ELF-1 (cell line): Measurements from ENCODE around the gene PAX9.
"Not testable (repeated sequence)": the region's sequence is repeated elsewhere in the genome, so short reads cannot be mapped to it uniquely, and the experiment has no call there.

Experiments used
- DNase-seq: peaks from one replicate; pipeline ENCODE4 v3.0.0-alpha.2; 2016; ENCODE audit warnings: low read depth, low spot score

The PAX9 gene

DNA sequence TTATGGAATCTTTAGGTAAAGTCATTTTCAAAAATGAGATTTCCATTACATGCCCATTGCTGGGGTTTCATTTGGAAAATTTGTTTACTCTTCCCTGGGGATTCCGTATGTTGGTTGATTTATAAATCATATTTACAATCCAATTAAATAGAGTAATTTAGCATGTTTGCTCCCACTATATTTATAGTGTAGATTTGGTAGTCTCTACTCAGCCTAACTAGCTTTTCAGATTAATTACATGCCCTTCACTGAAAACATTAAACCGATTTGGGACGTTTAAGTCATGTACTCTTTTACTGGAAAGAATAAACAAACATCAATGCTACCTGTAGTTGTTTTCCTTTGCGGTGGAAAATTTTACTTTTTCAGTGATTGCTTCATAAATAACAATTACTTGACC lies 10.4 kb downstream of the PAX9 start:
- no peak for DNase-seq

- no peak for DNase-seq
Measured at GRCh38 chr14:36674659-36675058, 13.0 kb downstream of the PAX9 start.

- no peak for DNase-seq
Measured at GRCh38 chr14:36675581-36675980, 13.9 kb downstream of the PAX9 start.

- DNase-seq = no peak
Measured at GRCh38 chr14:36676236-36676635, 14.6 kb downstream of the PAX9 start.

DNA sequence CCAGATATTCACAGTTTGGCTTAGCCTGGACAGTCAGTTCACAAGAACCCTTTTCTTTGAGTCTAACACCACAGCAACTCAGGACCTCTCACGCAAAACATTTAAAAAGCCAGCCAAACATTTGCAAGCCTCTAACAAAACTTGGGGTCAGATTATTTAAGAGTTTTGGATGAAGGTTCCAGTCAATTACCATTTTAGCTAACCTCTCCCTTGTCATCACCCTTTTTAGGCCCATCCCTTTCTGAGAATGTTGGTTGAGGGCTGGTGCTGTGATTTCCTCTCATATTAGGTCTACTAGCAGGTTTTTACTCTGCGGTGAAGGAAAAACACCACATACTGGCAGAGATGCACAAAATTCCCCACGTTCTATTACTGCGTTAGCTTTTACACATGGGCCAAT lies 20.7 kb downstream of the PAX9 start:
- DNase-seq = no peak

DNA sequence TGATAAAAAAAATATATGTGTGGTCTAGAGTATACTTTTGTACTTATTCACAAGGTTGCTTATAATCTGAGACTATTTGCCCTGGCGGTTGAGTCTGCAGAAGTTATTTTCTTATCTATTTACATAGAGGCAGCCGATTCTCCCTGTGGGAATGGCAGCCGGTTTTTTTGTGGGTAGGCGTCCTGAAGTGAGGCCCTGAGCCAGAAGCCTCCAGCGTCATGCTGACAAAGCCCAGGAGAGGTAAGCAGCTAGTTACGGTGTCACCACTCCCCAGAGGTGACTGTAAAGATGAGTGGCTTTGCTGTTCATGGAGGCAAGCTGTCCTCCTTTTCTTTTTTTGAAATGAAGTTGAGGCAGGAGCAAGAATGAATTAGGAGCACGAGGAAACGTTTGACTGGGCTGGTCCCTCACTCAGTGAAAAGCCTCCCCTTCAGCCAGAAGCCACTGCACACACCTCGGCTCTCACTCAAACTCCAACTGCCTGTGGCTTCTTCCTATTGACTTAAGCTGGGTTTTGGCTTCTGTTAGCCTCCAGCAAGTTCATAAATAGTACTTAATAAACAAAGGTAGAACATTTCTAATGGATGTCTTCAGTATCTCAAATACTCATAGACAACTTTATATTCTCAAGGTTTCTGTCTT lies 21.5 kb downstream of the PAX9 start:
- DNase-seq = no peak

DNA sequence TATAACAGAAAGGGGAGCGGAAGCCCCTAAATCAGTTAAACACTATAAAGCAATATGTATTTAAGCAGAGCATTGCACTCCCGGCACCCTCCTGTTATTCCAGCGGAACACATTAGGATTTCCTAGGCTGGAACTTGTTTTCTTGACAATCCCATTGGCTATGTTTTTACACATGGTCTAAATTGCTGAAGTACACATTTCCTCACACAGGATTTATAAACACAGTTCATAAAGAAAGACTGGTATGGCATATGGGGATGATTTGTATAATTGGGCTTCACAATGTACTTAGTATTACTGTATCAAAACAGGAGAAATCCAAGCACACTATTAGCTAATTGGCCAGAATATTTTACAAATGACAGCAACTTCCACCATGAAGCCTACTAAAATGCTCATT lies 23.3 kb downstream of the PAX9 start:
- DNase-seq = no peak

DNA sequence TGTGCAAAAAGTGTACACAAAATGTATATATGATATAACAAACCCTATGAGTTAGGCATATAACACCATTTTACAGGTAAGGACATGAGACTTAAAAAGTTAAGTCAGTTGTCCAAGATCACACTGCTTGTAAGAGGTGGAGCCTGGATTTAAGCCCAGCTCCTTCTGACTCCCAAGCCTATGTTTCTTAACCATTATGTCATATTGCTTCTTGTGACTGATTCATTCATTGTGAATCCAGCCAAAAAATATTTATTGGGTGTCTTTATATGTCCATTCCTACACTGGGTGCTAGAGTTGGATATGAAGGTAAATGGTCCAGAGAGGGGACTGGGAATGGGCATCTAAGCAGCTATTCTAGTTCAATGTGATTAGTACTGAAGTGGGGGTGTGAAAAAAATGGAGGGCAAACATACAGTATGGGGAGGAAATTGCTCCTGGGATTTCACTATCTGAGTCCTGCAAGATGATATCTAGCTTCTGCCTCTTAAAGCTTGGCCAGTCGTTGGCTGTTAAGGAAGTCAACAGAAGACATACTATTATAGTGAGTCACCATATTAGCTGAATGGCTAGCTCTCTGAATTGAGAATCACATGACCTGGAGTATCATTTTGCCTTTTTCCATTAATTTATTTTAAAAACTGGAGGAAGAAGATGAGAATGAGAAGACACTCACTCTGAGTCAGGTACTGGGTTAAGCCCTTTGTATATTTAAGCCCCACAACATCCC lies 28.8 kb downstream of the PAX9 start:
- no peak for DNase-seq

DNA sequence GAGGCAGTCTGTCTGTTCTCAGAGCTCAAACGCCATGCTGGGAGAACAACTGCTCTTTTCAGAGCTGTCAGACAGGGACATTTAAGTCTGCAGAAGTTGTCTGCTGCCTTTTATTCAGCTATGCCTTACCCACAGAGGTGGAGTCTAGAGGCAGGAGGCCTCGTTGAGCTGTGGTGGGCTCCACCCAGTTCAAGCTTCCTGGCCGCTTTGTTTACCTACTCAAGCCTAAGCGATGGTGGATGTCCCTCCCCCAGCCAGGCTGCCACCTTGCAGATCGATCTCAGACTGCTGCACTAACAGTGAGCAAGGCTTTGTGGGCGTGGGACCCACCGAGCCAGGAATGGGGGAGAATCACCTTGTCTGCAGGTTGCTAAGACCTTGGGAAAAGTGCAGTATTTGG lies 37.8 kb downstream of the PAX9 start:
- DNase-seq = not testable (repeated sequence)

GRCh38 chr14:36700651-36701050 lies 39.0 kb downstream of the PAX9 start:
- no peak for DNase-seq

- no peak for DNase-seq
Measured at GRCh38 chr14:36701132-36701531, 39.5 kb downstream of the PAX9 start.

- DNase-seq = no peak
Measured at GRCh38 chr14:36702474-36702873, 40.8 kb downstream of the PAX9 start.

DNA sequence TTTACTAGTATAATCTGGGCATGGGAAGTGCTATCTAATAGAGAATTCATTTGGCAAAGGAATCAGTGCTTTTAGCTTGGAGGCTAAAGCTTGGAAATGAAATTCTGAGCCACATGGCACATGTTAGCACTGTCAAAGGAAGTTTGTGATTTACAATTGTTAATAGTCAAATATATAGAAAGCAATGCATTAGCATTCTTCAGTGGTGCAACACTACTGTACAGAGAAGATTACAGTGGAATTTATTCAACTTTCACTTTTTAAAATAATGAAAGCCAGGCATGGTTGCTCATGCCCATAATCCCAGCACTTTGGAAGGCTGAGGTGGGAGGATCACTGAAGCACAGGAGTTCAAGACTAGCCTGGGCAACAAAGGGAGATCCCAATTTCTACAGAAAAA lies 45.9 kb downstream of the PAX9 start:
- DNase-seq = no peak

- DNase-seq = no peak
Measured at GRCh38 chr14:36713960-36714703, 52.5 kb downstream of the PAX9 start.

DNA sequence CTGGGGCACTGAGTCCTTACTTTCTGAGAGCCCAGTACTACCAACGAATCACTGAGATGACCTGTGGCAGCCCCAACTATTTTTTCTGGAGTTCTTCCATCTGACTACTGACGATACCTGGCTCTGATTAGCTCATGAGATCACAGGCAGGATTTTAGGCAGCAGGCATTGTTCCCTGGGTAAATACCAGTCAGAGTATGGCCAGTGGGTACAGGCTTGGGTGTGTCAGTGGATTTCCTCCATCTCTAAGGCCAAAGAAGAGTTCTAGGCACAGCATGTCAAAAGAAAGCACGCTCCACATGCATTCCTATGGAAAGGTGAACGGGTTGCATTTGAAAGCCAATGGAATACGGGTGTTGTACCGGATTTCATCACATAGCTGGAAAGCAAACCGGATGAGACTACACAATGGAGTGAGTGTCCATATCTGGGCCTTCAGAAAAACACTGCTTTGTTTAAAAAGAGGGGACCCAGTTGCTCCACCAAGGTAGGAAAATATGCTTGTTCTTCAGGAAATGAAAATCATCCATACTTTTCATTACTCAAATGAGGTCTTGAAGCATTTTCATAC lies 55.0 kb downstream of the PAX9 start:
- DNase-seq = no peak

DNA sequence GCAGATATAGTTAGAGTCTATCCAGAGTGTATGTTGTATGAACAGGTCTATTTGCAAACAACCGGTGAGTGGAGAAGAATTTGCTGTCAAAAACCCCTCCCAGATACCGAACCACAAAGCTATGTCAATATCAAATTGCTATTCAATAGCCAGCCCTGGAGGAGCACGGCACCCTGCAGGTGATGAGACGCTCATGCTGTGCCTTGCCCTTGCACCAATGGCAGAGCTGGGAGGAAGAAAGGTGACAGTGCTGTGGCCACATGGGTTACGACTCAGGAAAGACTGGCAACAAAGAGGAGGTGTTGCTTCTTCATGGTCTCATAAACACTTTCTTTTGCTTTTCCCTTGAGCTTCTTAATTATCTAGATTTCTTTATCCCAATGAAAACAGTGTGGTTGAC lies 55.7 kb downstream of the PAX9 start:
- no peak for DNase-seq

DNA sequence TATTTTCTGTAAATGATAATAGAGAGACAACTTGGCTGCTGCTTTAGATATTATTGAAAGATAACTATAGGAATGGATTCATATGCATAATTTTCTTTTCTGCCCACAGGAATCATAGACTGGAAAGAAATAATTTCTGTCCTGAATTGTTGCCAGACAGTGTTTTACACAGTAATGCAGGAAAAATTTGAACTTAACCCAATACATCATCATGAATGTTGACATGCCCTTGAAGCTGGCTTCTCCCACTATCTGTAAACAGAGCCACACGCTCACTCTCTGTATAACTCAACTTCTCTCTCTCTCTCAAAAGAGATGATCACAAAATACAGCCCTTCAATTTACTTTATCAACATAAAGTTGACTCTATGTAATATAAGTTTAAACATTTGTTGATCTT lies 56.6 kb downstream of the PAX9 start:
- DNase-seq = no peak

- no peak for DNase-seq
Measured at GRCh38 chr14:36719823-36720222, 58.2 kb downstream of the PAX9 start.

GRCh38 chr14:36720657-36721056 lies 59.0 kb downstream of the PAX9 start:
- DNase-seq = no peak

DNA sequence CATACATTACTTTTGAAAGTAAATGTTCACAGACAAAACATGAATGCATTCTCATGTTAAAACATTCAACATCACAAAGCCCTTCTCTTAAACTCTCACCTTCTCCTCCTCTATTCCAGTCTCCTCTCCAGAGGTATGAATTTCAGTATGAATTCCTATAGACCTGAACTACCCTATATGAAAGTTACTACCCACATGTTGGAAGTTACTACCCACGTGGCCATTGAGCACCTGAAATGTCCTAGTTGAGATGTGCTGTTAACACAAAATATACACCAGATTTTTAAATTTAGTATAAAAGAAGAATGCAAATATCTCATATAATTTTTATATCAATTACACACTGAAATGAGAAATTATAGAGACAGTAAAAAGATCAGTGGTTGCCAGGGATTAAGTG lies 60.2 kb downstream of the PAX9 start:
- no peak for DNase-seq

DNA sequence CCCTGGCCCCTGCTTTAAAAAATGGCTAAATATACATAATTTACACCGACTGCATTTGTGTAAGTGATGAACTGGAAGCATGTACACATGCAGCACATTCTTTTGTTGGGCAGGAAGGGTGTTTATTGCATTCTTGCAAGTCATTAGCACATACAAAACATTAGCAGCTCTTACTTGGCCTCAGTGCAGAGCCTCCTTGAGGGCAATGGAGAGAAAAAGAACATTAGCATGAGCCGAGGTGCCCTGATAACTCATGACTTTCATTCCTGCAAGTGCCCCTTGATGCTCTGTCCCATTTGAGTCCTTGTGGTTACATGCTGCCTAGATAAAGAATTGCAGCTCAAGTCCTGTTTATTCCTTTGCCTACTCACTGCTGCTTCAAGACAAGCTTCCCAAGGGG lies 61.9 kb downstream of the PAX9 start:
- no peak for DNase-seq

DNA sequence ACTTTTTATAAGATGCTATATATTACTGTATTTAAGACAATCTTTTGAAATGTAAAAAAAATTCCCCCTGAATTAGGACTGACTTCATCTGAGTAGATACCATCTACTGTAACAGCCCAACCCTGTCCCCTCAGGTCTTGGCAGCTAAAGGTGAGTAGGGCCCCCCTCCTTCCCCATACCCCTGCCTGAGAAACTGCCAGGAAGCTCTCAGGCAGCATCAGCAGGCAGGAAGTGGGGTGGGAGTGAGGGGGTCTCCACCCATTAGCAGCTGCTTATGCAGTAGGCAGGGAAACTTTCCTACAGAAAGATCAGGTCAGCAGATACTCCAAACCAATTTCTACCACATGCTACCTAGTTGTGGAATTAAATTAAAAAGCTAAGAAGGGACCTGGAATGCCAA lies 62.5 kb downstream of the PAX9 start:
- no peak for DNase-seq

DNA sequence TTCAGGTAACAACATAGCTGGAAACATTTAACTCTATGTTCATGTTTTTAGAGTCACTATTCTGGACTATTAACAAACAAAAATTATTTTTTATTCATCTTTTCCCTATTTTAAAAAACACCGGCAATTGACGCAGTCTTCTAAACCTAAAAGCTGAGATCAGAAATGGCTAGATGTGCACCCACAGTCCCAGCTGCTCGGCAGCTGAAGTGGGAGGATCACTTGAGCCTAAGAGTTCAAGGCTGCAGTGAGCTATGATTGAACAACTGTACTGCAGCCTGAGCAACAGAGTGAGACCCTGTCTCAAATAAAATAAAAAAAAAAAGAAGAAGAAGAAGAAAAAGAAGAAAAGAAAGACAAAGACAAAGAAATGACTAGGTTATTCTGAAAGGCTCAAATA lies 64.5 kb downstream of the PAX9 start:
- DNase-seq = no peak
